Gastroesophageal sphincter (tissue), 3 donors: ENCODE data around the gene CDYL.

Experiments
- EP300 ChIP-seq: sonication (generic); formaldehyde crosslinking; IDR thresholded peaks from one replicate; pipeline ENCODE4 v1.6.1; 2017; ENCODE audit warnings: antibody characterized with exemption, mild to moderate bottlenecking
- POLR2A ChIP-seq, 2 donors: fragments of 450-650 bp; IDR thresholded peaks; one replicate each; pipeline ENCODE4 v1.6.1; 2017; ENCODE audit warnings: antibody characterized with exemption in 2 of 2, mild to moderate bottlenecking in 2 of 2, moderate library complexity in 1 of 2
- POLR2AphosphoS5 ChIP-seq: sonication (generic); formaldehyde crosslinking; IDR thresholded peaks from one replicate; pipeline ENCODE4 v1.6.1; 2017; ENCODE audit warnings: antibody characterized with exemption
- TF ChIP-seq, protein P1 (sequence below), 4 experiments: fragments of 200-600 bp in 2 of 4; fragments of 450-650 bp in 2 of 4; sonication (generic) in 1 of 4; IDR thresholded peaks; one replicate each; pipeline ENCODE4 v1.5.1; 2017 to 2019; ENCODE audit warnings: antibody characterized with exemption in 4 of 4, mild to moderate bottlenecking in 2 of 4, moderate library complexity in 2 of 4

DNA sequence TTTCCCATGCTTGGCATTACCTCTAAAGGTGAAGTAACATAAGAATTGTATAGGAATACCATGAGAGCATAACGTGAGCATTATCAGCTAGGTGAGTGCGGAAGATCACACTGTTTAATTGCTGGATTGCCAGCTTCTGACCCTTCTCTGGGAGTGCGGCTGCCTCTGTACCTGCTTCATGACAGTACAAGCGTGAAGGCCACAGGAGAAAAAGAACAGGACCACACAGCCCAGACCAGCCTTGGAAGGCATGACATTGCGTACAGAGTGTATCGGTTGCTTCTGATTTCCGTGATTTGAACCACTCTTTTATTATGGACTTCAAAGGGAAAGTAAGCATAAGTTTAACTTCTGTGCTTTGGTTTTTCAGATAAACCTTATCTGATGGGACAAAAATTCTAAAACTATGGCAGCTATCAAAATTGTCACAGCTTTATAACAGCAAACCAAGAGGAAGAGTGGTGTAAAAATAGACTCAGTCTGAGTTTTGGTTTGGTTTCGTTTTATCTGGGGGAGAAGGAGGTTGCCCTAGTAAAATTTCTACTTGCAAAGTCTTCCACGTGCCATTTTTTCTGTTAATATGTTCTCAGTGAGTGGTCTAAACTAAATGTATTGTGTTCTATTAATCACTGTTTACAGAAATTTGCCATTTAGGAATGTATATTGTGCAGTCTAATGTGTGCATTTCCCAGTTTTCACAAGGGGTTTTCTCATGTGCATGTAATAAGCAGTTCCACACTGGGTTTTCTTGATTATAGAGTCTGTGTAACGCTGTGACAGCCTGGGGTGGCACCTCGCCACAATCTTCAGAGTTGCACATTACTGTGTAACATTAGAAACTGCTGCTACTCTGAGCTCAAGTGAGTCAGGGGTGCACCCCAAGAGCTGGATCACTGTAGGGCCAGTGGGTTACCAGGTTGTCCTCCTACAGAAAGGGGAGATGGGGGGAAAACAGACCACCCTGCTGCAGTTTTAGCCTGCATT is 130.4 kb downstream of the CDYL start:
- TF ChIP-seq EP300 (no peak), POLR2AphosphoS5 (no peak), POLR2A (IDR thresholded peaks at IDR 0.05) (no peak)
- TF ChIP-seq, protein P1, sequence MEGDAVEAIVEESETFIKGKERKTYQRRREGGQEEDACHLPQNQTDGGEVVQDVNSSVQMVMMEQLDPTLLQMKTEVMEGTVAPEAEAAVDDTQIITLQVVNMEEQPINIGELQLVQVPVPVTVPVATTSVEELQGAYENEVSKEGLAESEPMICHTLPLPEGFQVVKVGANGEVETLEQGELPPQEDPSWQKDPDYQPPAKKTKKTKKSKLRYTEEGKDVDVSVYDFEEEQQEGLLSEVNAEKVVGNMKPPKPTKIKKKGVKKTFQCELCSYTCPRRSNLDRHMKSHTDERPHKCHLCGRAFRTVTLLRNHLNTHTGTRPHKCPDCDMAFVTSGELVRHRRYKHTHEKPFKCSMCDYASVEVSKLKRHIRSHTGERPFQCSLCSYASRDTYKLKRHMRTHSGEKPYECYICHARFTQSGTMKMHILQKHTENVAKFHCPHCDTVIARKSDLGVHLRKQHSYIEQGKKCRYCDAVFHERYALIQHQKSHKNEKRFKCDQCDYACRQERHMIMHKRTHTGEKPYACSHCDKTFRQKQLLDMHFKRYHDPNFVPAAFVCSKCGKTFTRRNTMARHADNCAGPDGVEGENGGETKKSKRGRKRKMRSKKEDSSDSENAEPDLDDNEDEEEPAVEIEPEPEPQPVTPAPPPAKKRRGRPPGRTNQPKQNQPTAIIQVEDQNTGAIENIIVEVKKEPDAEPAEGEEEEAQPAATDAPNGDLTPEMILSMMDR (IDR thresholded peaks at IDR 0.05) = no peak
